Caco-2 (cell line): ENCODE data around the gene ITPA. TPM values are rescaled to one million over a fixed set of nuclear protein-coding genes. Genes with fewer than 3 reads are reported as not detected.

ENCODE experiments used
- BruUV-seq: library from RNA; stranded (reverse); fragments of 400-500 nt; replicated peaks from 2 replicates; lab custom pipeline; 2021; lab: Mats Ljungman, UMichigan
- CTCF ChIA-PET: fragments of 300-600 bp; sonication (Branson Sonifier 250); formaldehyde crosslinking; loops from one replicate; lab custom pipeline; 2022; ENCODE audit warnings: antibody characterized with exemption; lab: Charles Lee
- POLR2A ChIA-PET: fragments of 300-600 bp; sonication (Branson Sonifier 250); formaldehyde crosslinking; loops from one replicate; lab custom pipeline; 2022; ENCODE audit warnings: antibody characterized with exemption; lab: Charles Lee
- DNase-seq, 2 experiments: peaks; one replicate each; pipeline versions ENCODE4 v3.0.0 to v3.0.0-alpha.2; 2020 to 2022
- H3K27me3 ChIP-seq: replicated peaks from 2 replicates; pipeline ENCODE4 v1.6.0; 2011; ENCODE audit warnings: low read length; ENCODE audit not compliant: control insufficient read depth, insufficient read depth
- H3K36me3 ChIP-seq: 2 replicates; pipeline ENCODE4 v1.5.1; 2011; ENCODE audit warnings: low read length; ENCODE audit not compliant: control insufficient read depth, insufficient read depth
- H3K4me1 ChIP-seq: fragments of 250-450 bp; sonication (Bioruptor Pico); 2 replicates; pipeline ENCODE4 v1.5.1; 2020; ENCODE audit warnings: mild to moderate bottlenecking
- H3K4me3 ChIP-seq: 2 replicates; pipeline ENCODE4 v1.5.1; 2011; ENCODE audit warnings: low read depth, mild to moderate bottlenecking, control low read depth, low read length
- H3K9me3 ChIP-seq: fragments of 250-450 bp; sonication (Bioruptor Pico); 2 replicates; pipeline ENCODE4 v1.5.1; 2020; ENCODE audit warnings: mild to moderate bottlenecking, moderate library complexity
- H3K27ac Mint-ChIP-seq: one replicate; pipeline ENCODE4 v1.8.0; 2022; ENCODE audit warnings: mixed read lengths; ENCODE audit not compliant: unreplicated experiment
- H3K27me3 Mint-ChIP-seq: one replicate; pipeline ENCODE4 v1.8.0; 2022; ENCODE audit warnings: mixed read lengths; ENCODE audit not compliant: insufficient read depth, unreplicated experiment
- H3K36me3 Mint-ChIP-seq: one replicate; pipeline ENCODE4 v1.8.0; 2022; ENCODE audit warnings: mild to moderate bottlenecking, mixed read lengths; ENCODE audit not compliant: insufficient read depth, unreplicated experiment
- H3K4me1 Mint-ChIP-seq: one replicate; pipeline ENCODE4 v1.8.0; 2022; ENCODE audit warnings: low read depth, mixed read lengths; ENCODE audit not compliant: unreplicated experiment
- H3K4me3 Mint-ChIP-seq: one replicate; pipeline ENCODE4 v1.8.0; 2022; ENCODE audit warnings: mild to moderate bottlenecking, moderate library complexity, mixed read lengths; ENCODE audit not compliant: unreplicated experiment
- H3K9me3 Mint-ChIP-seq: one replicate; pipeline ENCODE4 v1.8.0; 2022; ENCODE audit warnings: mixed read lengths; ENCODE audit not compliant: unreplicated experiment
- intact Hi-C: fragments of 100-400 bp; cut with micrococcal nuclease; formaldehyde crosslinking; loops from one replicate; pipeline ENCODE4 v1.10.0; 2022; ENCODE audit not compliant: unreplicated experiment
- total RNA-seq: library from RNA; stranded (reverse); gene quantifications from 2 replicates; pipeline ENCODE4 v1.2.3, GENCODE V29; 2022
- TF ChIP-seq, protein P1 (sequence below), 2 experiments: fragments of 200-600 bp in 1 of 2; IDR thresholded peaks; 1 replicate in 1 of 2; 2 replicates in 1 of 2; pipeline versions ENCODE4 v1.5.1 to v1.8.0; 2011 to 2022; ENCODE audit warnings: antibody characterized with exemption in 1 of 2, control low read depth in 1 of 2, inconsistent platforms in 1 of 2, low read depth in 1 of 2, low read length in 1 of 2, mild to moderate bottlenecking in 1 of 2, moderate library complexity in 1 of 2; ENCODE audit not compliant: insufficient read depth in 1 of 2, severe bottlenecking in 1 of 2, unreplicated experiment in 1 of 2

The ITPA gene
- total RNA-seq, 1 experiment from 2014 or later: 73.8 TPM

DNA sequence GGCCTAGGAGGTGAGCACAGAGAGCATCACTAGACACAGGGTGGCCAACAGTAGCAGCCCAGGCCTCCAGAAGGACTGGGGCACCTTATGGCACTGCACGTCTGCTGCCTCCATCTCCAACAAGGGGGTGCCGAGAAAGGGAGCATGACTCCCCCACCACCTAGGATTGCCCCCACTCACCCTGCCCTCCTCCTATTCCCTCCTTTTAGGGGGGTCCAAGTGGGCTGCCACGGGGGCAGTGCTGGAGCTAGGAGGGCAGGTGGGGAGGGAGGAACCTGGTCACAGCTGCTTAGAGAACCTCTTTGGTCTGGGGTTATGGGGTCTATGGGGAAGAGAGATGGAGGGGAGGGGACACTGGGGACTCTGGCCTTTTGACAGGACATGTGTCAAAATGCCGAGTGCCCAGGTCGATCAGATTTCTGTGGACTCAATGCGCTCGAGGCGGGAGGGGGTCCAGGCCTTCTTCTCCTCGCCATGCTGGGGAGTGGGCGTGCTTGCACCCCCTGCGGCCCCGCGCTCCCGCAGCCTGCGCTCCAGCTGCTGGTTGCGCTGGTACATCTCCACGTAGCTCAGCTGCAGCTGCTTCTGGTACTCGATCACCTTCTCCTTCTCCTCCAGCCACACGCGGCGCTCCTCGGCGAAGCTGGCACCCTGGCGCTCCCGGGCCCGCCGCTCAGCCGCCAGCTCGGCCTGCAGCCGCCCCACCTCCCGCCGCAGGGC lies 45.1 kb upstream of the ITPA start:
- no peaks in the 10 kb centered on the region for H3K27me3 Mint-ChIP-seq
- H3K4me1 Mint-ChIP-seq: no peaks in the 10 kb centered on the region
- peaks cover 8% of the 10 kb centered on the region for H3K36me3 Mint-ChIP-seq
- TF ChIP-seq, protein P1, sequence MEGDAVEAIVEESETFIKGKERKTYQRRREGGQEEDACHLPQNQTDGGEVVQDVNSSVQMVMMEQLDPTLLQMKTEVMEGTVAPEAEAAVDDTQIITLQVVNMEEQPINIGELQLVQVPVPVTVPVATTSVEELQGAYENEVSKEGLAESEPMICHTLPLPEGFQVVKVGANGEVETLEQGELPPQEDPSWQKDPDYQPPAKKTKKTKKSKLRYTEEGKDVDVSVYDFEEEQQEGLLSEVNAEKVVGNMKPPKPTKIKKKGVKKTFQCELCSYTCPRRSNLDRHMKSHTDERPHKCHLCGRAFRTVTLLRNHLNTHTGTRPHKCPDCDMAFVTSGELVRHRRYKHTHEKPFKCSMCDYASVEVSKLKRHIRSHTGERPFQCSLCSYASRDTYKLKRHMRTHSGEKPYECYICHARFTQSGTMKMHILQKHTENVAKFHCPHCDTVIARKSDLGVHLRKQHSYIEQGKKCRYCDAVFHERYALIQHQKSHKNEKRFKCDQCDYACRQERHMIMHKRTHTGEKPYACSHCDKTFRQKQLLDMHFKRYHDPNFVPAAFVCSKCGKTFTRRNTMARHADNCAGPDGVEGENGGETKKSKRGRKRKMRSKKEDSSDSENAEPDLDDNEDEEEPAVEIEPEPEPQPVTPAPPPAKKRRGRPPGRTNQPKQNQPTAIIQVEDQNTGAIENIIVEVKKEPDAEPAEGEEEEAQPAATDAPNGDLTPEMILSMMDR (IDR thresholded peaks at IDR 0.05; ENCODE audit: insufficient read depth in 1 of 2, low read depth in 1 of 2, low read length in 1 of 2, severe bottlenecking in 1 of 2, unreplicated experiment in 1 of 2): no peak
- POLR2A ChIA-PET: no interaction called here
- Histone ChIP-seq H3K36me3 (no peaks in the 10 kb centered on the region; the same call in 1 of the 2 replicates), H3K4me3 (no peak overlapping the region), H3K27me3 (no peaks in the 10 kb centered on the region), H3K9me3 (no peaks in the 10 kb centered on the region), H3K4me1 (peaks cover 5% of the 10 kb centered on the region; the same call in 1 of the 2 replicates)
- no peak overlapping the region for H3K27ac Mint-ChIP-seq
- CTCF ChIA-PET: no interaction called here
- intact Hi-C loops: no loop called here
- BruUV-seq: no TSS peak
- no peak for DNase-seq
- no peaks in the 10 kb centered on the region for H3K9me3 Mint-ChIP-seq
- H3K4me3 Mint-ChIP-seq: no peak overlapping the region

DNA sequence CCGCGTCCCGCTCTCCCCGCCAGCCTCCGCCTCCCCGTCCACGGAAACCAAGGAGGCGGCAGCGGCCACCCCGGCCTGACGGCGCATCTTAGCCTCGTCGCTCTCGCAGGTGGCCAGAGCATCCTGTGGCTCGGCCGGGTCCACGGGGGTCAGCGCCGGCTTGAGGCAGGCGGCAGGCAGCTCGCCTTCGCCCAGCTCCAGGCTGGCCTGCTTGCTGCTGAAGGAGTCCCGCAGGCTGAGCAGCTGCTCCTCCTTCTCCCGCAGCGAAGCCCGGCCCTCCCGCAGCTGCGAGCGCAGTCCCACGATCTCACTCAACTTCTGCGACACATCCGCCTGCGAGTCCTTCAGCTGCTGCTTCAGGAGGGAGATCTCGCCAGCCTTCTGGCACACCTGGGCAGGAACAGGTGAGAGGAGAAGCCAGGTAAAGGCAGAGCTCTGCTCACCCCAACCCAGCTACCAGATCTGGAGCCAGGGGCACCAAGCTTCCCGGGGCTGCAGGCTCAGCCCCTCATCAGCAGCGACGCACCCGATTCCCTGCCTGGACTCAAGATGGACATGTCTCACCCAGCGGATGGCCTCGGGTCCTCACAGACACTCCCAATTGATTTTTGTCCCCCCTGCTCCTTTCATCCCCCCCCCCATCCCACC lies 44.4 kb upstream of the ITPA start:
- TF ChIP-seq, protein P1 (IDR thresholded peaks at IDR 0.05; ENCODE audit: insufficient read depth in 1 of 2, low read depth in 1 of 2, low read length in 1 of 2, severe bottlenecking in 1 of 2, unreplicated experiment in 1 of 2): no peak
- H3K9me3 ChIP-seq: no peaks in the 10 kb centered on the region
- H3K4me3 ChIP-seq: no peak overlapping the region
- H3K36me3 Mint-ChIP-seq: peaks cover 2% of the 10 kb centered on the region
- no peak overlapping the region for H3K4me3 Mint-ChIP-seq
- H3K27me3 Mint-ChIP-seq: no peaks in the 10 kb centered on the region
- no peak overlapping the region for H3K27ac Mint-ChIP-seq
- DNase-seq: no peak
- POLR2A ChIA-PET: interaction anchor here (0.5 kb wide), 1 partner anchor 12 kb away, joined by 3 read pairs; no protein-coding TSS in a partner anchor
- no peaks in the 10 kb centered on the region for H3K9me3 Mint-ChIP-seq
- peaks cover 5% of the 10 kb centered on the region; the same call in 1 of the 2 replicates for H3K4me1 ChIP-seq
- H3K36me3 ChIP-seq: no peaks in the 10 kb centered on the region; the same call in 1 of the 2 replicates
- no peaks in the 10 kb centered on the region for H3K4me1 Mint-ChIP-seq
- no peaks in the 10 kb centered on the region for H3K27me3 ChIP-seq
- intact Hi-C loops: no loop called here
- CTCF ChIA-PET: no interaction called here
- BruUV-seq: no TSS peak

DNA sequence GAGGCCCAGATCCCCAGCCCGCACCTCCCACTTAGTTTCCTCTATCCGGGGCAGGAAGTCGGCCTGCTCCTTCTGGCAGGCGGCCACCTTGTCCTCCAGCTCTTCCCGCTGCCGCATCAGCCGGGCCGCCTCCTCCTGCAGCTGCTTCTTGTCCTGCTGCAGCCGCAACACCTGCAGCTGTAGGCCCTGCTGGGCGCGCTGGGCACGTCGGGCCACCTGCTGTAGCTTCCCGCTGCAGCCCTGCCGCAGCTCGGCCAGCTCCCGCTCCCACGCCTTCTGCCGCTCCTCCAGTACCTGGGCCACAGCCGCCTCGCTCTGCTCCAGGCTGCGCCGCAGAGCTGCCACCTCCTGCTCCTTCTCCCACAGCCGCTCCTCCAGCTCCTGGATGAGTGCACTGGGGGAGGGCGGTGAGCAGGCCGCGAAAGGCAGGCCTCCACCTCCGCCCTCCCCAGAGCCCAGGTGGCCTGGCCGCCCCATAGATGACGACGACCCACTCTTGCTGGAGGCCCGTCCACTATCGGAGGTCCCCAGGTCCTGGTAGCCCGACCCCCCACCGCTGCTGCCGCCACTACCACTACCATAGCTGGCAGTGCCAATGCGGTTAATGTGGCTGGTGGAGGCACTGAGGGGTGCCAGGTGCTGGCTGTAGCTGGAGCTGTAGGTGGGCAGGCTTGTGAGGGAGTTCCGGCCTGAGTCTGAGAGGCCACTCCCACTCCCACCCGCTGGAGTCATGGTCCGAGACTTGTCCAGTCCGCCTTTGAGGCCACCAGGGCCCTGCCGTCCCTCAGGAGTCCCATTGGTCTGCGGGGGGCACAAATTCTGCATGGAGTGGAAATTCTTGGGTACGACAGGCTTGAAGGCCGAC lies 43.6 kb upstream of the ITPA start:
- POLR2A ChIA-PET: interaction anchor here (0.5 kb wide), 1 partner anchor 11 kb away, joined by 3 read pairs; no protein-coding TSS in a partner anchor
- H3K27me3 ChIP-seq: no peaks in the 10 kb centered on the region
- H3K4me1 Mint-ChIP-seq: no peaks in the 10 kb centered on the region
- no peaks in the 10 kb centered on the region for H3K36me3 Mint-ChIP-seq
- no peaks in the 10 kb centered on the region for H3K9me3 ChIP-seq
- no peaks in the 10 kb centered on the region for H3K36me3 ChIP-seq
- H3K4me1 ChIP-seq: peaks cover 5% of the 10 kb centered on the region; the same call in 1 of the 2 replicates
- no peaks in the 10 kb centered on the region for H3K9me3 Mint-ChIP-seq
- no peak overlapping the region for H3K4me3 Mint-ChIP-seq
- no peak overlapping the region for H3K27ac Mint-ChIP-seq
- no peak overlapping the region for H3K4me3 ChIP-seq
- intact Hi-C loops: no loop called here
- DNase-seq: no peak
- TF ChIP-seq, protein P1 (IDR thresholded peaks at IDR 0.05; ENCODE audit: insufficient read depth in 1 of 2, low read depth in 1 of 2, low read length in 1 of 2, severe bottlenecking in 1 of 2, unreplicated experiment in 1 of 2): no peak
- no TSS peak for BruUV-seq
- H3K27me3 Mint-ChIP-seq: no peaks in the 10 kb centered on the region
- CTCF ChIA-PET: no interaction called here
